H9 (cell line): ENCODE measurements around the gene GRB14. TPM values are rescaled to one million over a fixed set of nuclear protein-coding genes. Genes with fewer than 3 reads are reported as not detected.

Experiments used
- DNase-seq: peaks from one replicate; pipeline ENCODE4 v3.0.0-alpha.2; 2017
- H2AFZ ChIP-seq: one replicate; pipeline ENCODE4 v1.6.1; 2013; ENCODE audit warnings: mild to moderate bottlenecking, low read length, control low read depth, moderate library complexity
- H2AK5ac ChIP-seq: 2 replicates; pipeline ENCODE4 v1.6.1; 2013; ENCODE audit warnings: low read length, control low read depth, mixed read lengths; ENCODE audit not compliant: insufficient read length
- H2BK120ac ChIP-seq: one replicate; pipeline ENCODE4 v1.6.1; 2013; ENCODE audit warnings: low read depth, mild to moderate bottlenecking, low read length, control low read depth, inconsistent platforms; ENCODE audit not compliant: poor library complexity, severe bottlenecking
- H2BK12ac ChIP-seq: 2 replicates; pipeline ENCODE4 v1.6.1; 2013; ENCODE audit warnings: low read length, control low read depth, mixed read lengths, low read depth; ENCODE audit not compliant: insufficient read length
- H2BK15ac ChIP-seq: 2 replicates; pipeline ENCODE4 v1.6.1; 2013; ENCODE audit warnings: low read depth, low read length, control low read depth
- H2BK20ac ChIP-seq: one replicate; pipeline ENCODE4 v1.6.1; 2013; ENCODE audit warnings: low read depth, mild to moderate bottlenecking, low read length, control low read depth, inconsistent platforms; ENCODE audit not compliant: poor library complexity, severe bottlenecking
- H2BK5ac ChIP-seq: 2 replicates; pipeline ENCODE4 v1.6.1; 2013; ENCODE audit warnings: low read length, control low read depth, mixed read lengths; ENCODE audit not compliant: insufficient read length
- H3K14ac ChIP-seq: 2 replicates; pipeline ENCODE4 v1.6.1; 2013; ENCODE audit warnings: low read length, control low read depth; ENCODE audit not compliant: insufficient read depth
- H3K18ac ChIP-seq: 2 replicates; pipeline ENCODE4 v1.6.1; 2013; ENCODE audit warnings: low read depth, mild to moderate bottlenecking, mixed read lengths, low read length, control low read depth; ENCODE audit not compliant: insufficient read length
- H3K23ac ChIP-seq: 2 replicates; pipeline ENCODE4 v1.6.1; 2013; ENCODE audit warnings: low read length, control low read depth, mixed read lengths, low read depth; ENCODE audit not compliant: insufficient read length
- H3K23me2 ChIP-seq: 2 replicates; pipeline ENCODE4 v1.6.1; 2013; ENCODE audit warnings: low read depth, mild to moderate bottlenecking, mixed read lengths, low read length, control low read depth; ENCODE audit not compliant: insufficient read length, poor library complexity, severe bottlenecking
- H3K27ac ChIP-seq: 2 replicates; pipeline ENCODE4 v1.5.1; 2013; ENCODE audit warnings: low read length, control low read depth, mixed read lengths, low read depth; ENCODE audit not compliant: insufficient read length
- H3K27me3 ChIP-seq: 2 replicates; pipeline ENCODE4 v1.6.1; 2013; ENCODE audit warnings: low read length, control low read depth, inconsistent platforms; ENCODE audit not compliant: insufficient read depth
- H3K4ac ChIP-seq: 2 replicates; pipeline ENCODE4 v1.6.1; 2013; ENCODE audit warnings: low read depth, mild to moderate bottlenecking, control low read depth, inconsistent platforms, low read length, moderate library complexity
- H3K4me1 ChIP-seq: 2 replicates; pipeline ENCODE4 v1.6.1; 2013; ENCODE audit warnings: low read length, control low read depth, inconsistent platforms; ENCODE audit not compliant: insufficient read depth
- H3K4me2 ChIP-seq: 2 replicates; pipeline ENCODE4 v1.6.1; 2013; ENCODE audit warnings: low read length, control low read depth, mixed read lengths; ENCODE audit not compliant: insufficient read length, insufficient read depth
- H3K56ac ChIP-seq: 2 replicates; pipeline ENCODE4 v1.6.1; 2013; ENCODE audit warnings: low read depth, mild to moderate bottlenecking, mixed read lengths, low read length, control low read depth; ENCODE audit not compliant: insufficient read length
- H3K79me1 ChIP-seq: 2 replicates; pipeline ENCODE4 v1.6.1; 2013; ENCODE audit warnings: low read depth, mild to moderate bottlenecking, moderate library complexity, low read length, control low read depth, inconsistent platforms; ENCODE audit not compliant: insufficient read depth, poor library complexity, severe bottlenecking
- H3K79me2 ChIP-seq: 2 replicates; pipeline ENCODE4 v1.6.1; 2013; ENCODE audit warnings: low read length, control low read depth, inconsistent platforms; ENCODE audit not compliant: insufficient read depth
- H3K9ac ChIP-seq: 2 replicates; pipeline ENCODE4 v1.6.1; 2013; ENCODE audit warnings: low read length, control low read depth, mixed read lengths; ENCODE audit not compliant: insufficient read length; ENCODE audit errors: extremely low read depth
- H3K9me3 ChIP-seq: one replicate; pipeline ENCODE4 v1.6.1; 2013; ENCODE audit warnings: low read depth, low read length, inconsistent platforms; ENCODE audit not compliant: control insufficient read depth
- H3T11ph ChIP-seq: one replicate; pipeline ENCODE4 v1.6.1; 2013; ENCODE audit warnings: mild to moderate bottlenecking, low read length, control low read depth, inconsistent platforms
- H4K20me1 ChIP-seq: one replicate; pipeline ENCODE4 v1.6.1; 2013; ENCODE audit not compliant: control insufficient read depth, insufficient read length, insufficient read depth
- H4K5ac ChIP-seq: 2 replicates; pipeline ENCODE4 v1.6.1; 2013; ENCODE audit warnings: low read depth, mild to moderate bottlenecking, mixed read lengths, low read length, control low read depth; ENCODE audit not compliant: insufficient read length
- H4K8ac ChIP-seq: replicated peaks from 2 replicates; pipeline ENCODE4 v1.6.1; 2013; ENCODE audit warnings: low read length, control low read depth, mixed read lengths, low read depth; ENCODE audit not compliant: insufficient read length
- H4K91ac ChIP-seq: 2 replicates; pipeline ENCODE4 v1.6.1; 2013; ENCODE audit warnings: low read depth, mild to moderate bottlenecking, moderate library complexity, mixed read lengths, low read length, control low read depth; ENCODE audit not compliant: insufficient read length
- H3K27ac Mint-ChIP-seq, 3 experiments: 2 replicates in 2 of 3; 3 replicates in 1 of 3; pipeline ENCODE4 v1.8.0; 2020 to 2021; ENCODE audit warnings: mixed read lengths in 3 of 3, mild to moderate bottlenecking in 1 of 3, moderate library complexity in 1 of 3
- H3K27me3 Mint-ChIP-seq: 2 replicates; pipeline ENCODE4 v1.8.0; 2021; ENCODE audit warnings: low read depth, mild to moderate bottlenecking, moderate library complexity, mixed read lengths
- H3K36me3 Mint-ChIP-seq, 3 experiments: 2 replicates in 2 of 3; 3 replicates in 1 of 3; pipeline ENCODE4 v1.8.0; 2020 to 2021; ENCODE audit warnings: low read depth in 3 of 3, mixed read lengths in 3 of 3; ENCODE audit not compliant: insufficient read depth in 1 of 3
- H3K4me1 Mint-ChIP-seq, 2 experiments: 2 replicates each; pipeline ENCODE4 v1.8.0; 2020; ENCODE audit warnings: mixed read lengths in 2 of 2
- H3K4me3 Mint-ChIP-seq, 2 experiments: 2 replicates in 1 of 2; 3 replicates in 1 of 2; pipeline ENCODE4 v1.8.0; 2020 to 2021; ENCODE audit warnings: mild to moderate bottlenecking in 2 of 2, mixed read lengths in 2 of 2, moderate library complexity in 1 of 2
- H3K9me3 Mint-ChIP-seq, 2 experiments: 2 replicates in 1 of 2; 3 replicates in 1 of 2; pipeline ENCODE4 v1.8.0; 2020; ENCODE audit warnings: mild to moderate bottlenecking in 2 of 2, mixed read lengths in 2 of 2, moderate library complexity in 1 of 2
- whole genome bisulfite sequencing: extraction: QIAGEN DNeasy Blood & Tissue Kit; methylation state at CpG from one replicate; pipeline ENCODE4 v1.1.7; 2013; ENCODE audit warnings: missing lambda C conversion rate, low lambda C conversion rate, mixed read lengths; ENCODE audit not compliant: insufficient read length; ENCODE audit errors: extremely low coverage; 5-methylcytosine and 5-hydroxymethylcytosine counted together
- total RNA-seq: library from RNA; stranded (reverse); gene quantifications from 2 replicates; pipeline ENCODE4 v1.2.1, GENCODE V29; 2021
- TF ChIP-seq, protein P1 (sequence below): fragments of 200-600 bp; sonication (generic); conservative IDR thresholded peaks from 3 replicates; pipeline ENCODE4 v1.8.0; 2021; ENCODE audit warnings: antibody characterized with exemption, mild to moderate bottlenecking

The GRB14 gene
- total RNA-seq, 1 experiment from 2014 or later, result 7.6 TPM

DNA sequence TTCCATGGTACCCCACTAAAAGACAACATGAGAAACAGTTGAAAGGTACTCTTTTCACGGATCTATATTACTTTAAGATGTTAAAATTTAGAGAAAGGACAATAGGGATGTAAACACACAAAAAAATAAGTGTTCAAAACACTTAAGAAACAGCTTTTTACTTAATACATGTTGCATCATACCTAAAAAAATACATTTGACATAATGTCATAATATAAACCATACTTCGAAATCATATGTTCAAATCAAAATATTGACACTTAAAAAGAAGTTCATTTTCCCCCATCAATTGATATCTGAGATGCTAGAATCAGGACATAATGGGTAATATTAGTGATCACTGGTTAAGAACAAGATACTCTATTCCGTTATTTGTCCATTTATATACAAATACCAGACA lies 124.9 kb downstream of the GRB14 start:
- no peak overlapping the region for H3K27ac ChIP-seq
- Mint-ChIP-seq H3K9me3 (no peaks in the 10 kb centered on the region), H3K27ac (no peak overlapping the region), H3K4me1 (peaks cover 3% of the 10 kb centered on the region in 2 experiments; a peak in 2 of 4 replicates), H3K4me3 (no peak overlapping the region), H3K27me3 (no peaks in the 10 kb centered on the region), H3K36me3 (no peaks in the 10 kb centered on the region; a peak in 1 of 7 replicates)
- no peak overlapping the region for H4K5ac ChIP-seq
- H3K27me3 ChIP-seq, result no peaks in the 10 kb centered on the region
- no peaks in the 10 kb centered on the region for H3K79me1 ChIP-seq
- H3K18ac ChIP-seq, result no peak overlapping the region
- WGBS, result no CpG with 5 or more reads among the region's 3 CpGs
- H2BK120ac ChIP-seq, result no peak overlapping the region
- TF ChIP-seq, protein P1, sequence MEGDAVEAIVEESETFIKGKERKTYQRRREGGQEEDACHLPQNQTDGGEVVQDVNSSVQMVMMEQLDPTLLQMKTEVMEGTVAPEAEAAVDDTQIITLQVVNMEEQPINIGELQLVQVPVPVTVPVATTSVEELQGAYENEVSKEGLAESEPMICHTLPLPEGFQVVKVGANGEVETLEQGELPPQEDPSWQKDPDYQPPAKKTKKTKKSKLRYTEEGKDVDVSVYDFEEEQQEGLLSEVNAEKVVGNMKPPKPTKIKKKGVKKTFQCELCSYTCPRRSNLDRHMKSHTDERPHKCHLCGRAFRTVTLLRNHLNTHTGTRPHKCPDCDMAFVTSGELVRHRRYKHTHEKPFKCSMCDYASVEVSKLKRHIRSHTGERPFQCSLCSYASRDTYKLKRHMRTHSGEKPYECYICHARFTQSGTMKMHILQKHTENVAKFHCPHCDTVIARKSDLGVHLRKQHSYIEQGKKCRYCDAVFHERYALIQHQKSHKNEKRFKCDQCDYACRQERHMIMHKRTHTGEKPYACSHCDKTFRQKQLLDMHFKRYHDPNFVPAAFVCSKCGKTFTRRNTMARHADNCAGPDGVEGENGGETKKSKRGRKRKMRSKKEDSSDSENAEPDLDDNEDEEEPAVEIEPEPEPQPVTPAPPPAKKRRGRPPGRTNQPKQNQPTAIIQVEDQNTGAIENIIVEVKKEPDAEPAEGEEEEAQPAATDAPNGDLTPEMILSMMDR, result no peak
- no peak overlapping the region for H2AK5ac ChIP-seq
- no peak overlapping the region for H2BK5ac ChIP-seq
- no peak overlapping the region for H3K56ac ChIP-seq
- no peaks in the 10 kb centered on the region; the same call in 1 of the 2 replicates for H3K4me1 ChIP-seq
- H2BK20ac ChIP-seq, result no peak overlapping the region
- no peak overlapping the region for H2AFZ ChIP-seq
- H4K8ac ChIP-seq, result no peak overlapping the region
- no peak for DNase-seq
- H3K4ac ChIP-seq, result no peak overlapping the region
- H3K4me2 ChIP-seq, result no peak overlapping the region
- H3T11ph ChIP-seq, result no peak overlapping the region
- no peaks in the 10 kb centered on the region for H3K79me2 ChIP-seq
- H3K23me2 ChIP-seq, result no peaks in the 10 kb centered on the region
- no peak overlapping the region for H2BK12ac ChIP-seq
- H3K9ac ChIP-seq, result no peak overlapping the region
- no peak overlapping the region for H2BK15ac ChIP-seq
- H3K23ac ChIP-seq, result no peak overlapping the region
- H4K91ac ChIP-seq, result no peak overlapping the region
- no peaks in the 10 kb centered on the region for H3K9me3 ChIP-seq
- H3K14ac ChIP-seq, result no peak overlapping the region
- no peaks in the 10 kb centered on the region for H4K20me1 ChIP-seq
